HG02798 (cell line): ENCODE results near the gene ADAP2.
A peak's percentile ranks its signal among the peaks of the same experiment; 100 is the strongest.

ENCODE experiments used
- ATAC-seq: cut with Tn5 transposase; IDR thresholded peaks from one replicate; pipeline ENCODE4 v1.9.1; 2021; ENCODE audit warnings: mild to moderate bottlenecking; ENCODE audit not compliant: unreplicated experiment, poor library complexity

The ADAP2 gene

GRCh38 chr17:31008374-31009041 is 86.8 kb downstream of the ADAP2 start:
- ATAC-seq, result peak; percentile 74
